ENCODE measurements around the gene FOXP1. TPM values are rescaled to one million over a fixed set of nuclear protein-coding genes. Genes with fewer than 3 reads are reported as not detected.

Gene FOXP1
- total and polyA plus RNA-seq, 9 of the 15 experiments (the other 6 are each of a cell fraction or from before 2014, with no cell fraction given) = 7.7 to 34.5 (median 13.7) TPM

GRCh38 chr3:71351403-71352149, 232.0 kb downstream of the FOXP1 start:
- Histone ChIP-seq H3K27ac (ENCODE audit: extremely low read depth, low read depth, low read length) (no peak overlapping the region), H3K9ac (ENCODE audit: insufficient read depth in 1 of 2, low read depth in 2 of 2, low read length in 2 of 2) (no peak overlapping the region), H3K9me3 (replicated peaks; ENCODE audit: control insufficient read depth, insufficient read depth, low read depth, low read length) (no peaks in the 10 kb centered on the region), H3K9me1 (ENCODE audit: control insufficient read depth, insufficient read depth, low read length) (no peaks in the 10 kb centered on the region), H3K36me3 (ENCODE audit: control insufficient read depth, insufficient read depth, low read length) (no peaks in the 10 kb centered on the region), H3K4me3 (no peak overlapping the region), H3K4me2 (ENCODE audit: insufficient read depth, low read length) (no peak overlapping the region), H2AFZ (ENCODE audit: low read depth, low read length) (no peak overlapping the region), H4K20me1 (replicated peaks; ENCODE audit: control insufficient read depth, insufficient read depth, low read length) (no peaks in the 10 kb centered on the region), H3K4me1 (replicated peaks in 1 of 2; ENCODE audit: control insufficient read depth in 2 of 2, insufficient read depth in 2 of 2, low read length in 2 of 2) (no peaks in the 10 kb centered on the region; a peak in 1 of 5 replicates), H3K27me3 (ENCODE audit: control insufficient read depth in 2 of 2, insufficient read depth in 2 of 2, low read length in 2 of 2) (no peaks in the 10 kb centered on the region), H3K79me2 (ENCODE audit: control insufficient read depth, insufficient read depth, low read length) (no peaks in the 10 kb centered on the region)
- FAIRE-seq (no peak), DNase-seq (ENCODE audit: extremely low read depth in 1 of 4, low spot score in 3 of 4) (no peak), ATAC-seq (no peak)
- 67% methylated on average over 2 of the region's 4 CpGs for WGBS (ENCODE audit: insufficient coverage, low coverage, missing lambda C conversion rate)
- POLR2A ChIA-PET = interaction anchor here (1.7 kb wide), 1 partner anchor 8 kb away, joined by 5 read pairs; no protein-coding TSS in a partner anchor
- in situ Hi-C loops (cut with MboI) (no loop called here), intact Hi-C loops (cut with micrococcal nuclease) (no loop called here)
- no TSS peak for BruUV-seq (replicated peaks)
- 0 out of 2 replicates have a peak, but pooled peaks have one; percentile 24 for TF ChIP-seq CEBPB (tag; IDR thresholded peaks at IDR 0.05)
- TF ChIP-seq TCFL5 (CRISPR knock-in tag; conservative IDR thresholded peaks at IDR 0.05) = no peak
- TF ChIP-seq ZNF174 (CRISPR knock-in tag; IDR thresholded peaks at IDR 0.05) = no peak
- CTCF ChIA-PET (ENCODE audit: low intra/inter-chr PET ratio) = no interaction called here

GRCh38 chr3:71350998-71351397, 232.5 kb downstream of the FOXP1 start:
- WGBS (ENCODE audit: insufficient coverage, low coverage, missing lambda C conversion rate) = 90% methylated on average over 4 of the region's 4 CpGs
- no peaks in the 10 kb centered on the region; a peak in 1 of 5 replicates for H3K4me1 ChIP-seq (replicated peaks in 1 of 2; ENCODE audit: control insufficient read depth in 2 of 2, insufficient read depth in 2 of 2, low read length in 2 of 2)
- TF ChIP-seq CBFA2T2 (conservative IDR thresholded peaks at IDR 0.05) (no peak), COPS2 (conservative IDR thresholded peaks at IDR 0.05) (no peak), ZNF395 (CRISPR knock-in tag; IDR thresholded peaks at IDR 0.05) (no peak), DEAF1 (CRISPR knock-in tag; IDR thresholded peaks at IDR 0.05) (no peak), HSF4 (CRISPR knock-in tag; IDR thresholded peaks at IDR 0.05; ENCODE audit: borderline replicate concordance) (no peak), MCM7 (IDR thresholded peaks at IDR 0.05) (no peak), RNF2 (IDR thresholded peaks at IDR 0.05) (no peak), CSDE1 (IDR thresholded peaks at IDR 0.05) (no peak), DACH1 (IDR thresholded peaks at IDR 0.05; ENCODE audit: partially characterized antibody) (no peak), WHSC1 (IDR thresholded peaks at IDR 0.05; ENCODE audit: low read length) (no peak)

More at GRCh38 chr3:71350998-71351397, 232.5 kb downstream of the FOXP1 start:
- Histone ChIP-seq H3K4me2 (ENCODE audit: insufficient read depth, low read length) (no peak overlapping the region), H3K9ac (ENCODE audit: insufficient read depth in 1 of 2, low read depth in 2 of 2, low read length in 2 of 2) (no peak overlapping the region), H3K27me3 (ENCODE audit: control insufficient read depth in 2 of 2, insufficient read depth in 2 of 2, low read length in 2 of 2) (no peaks in the 10 kb centered on the region), H3K9me3 (replicated peaks; ENCODE audit: control insufficient read depth, insufficient read depth, low read depth, low read length) (no peaks in the 10 kb centered on the region), H3K79me2 (ENCODE audit: control insufficient read depth, insufficient read depth, low read length) (no peaks in the 10 kb centered on the region), H3K27ac (ENCODE audit: extremely low read depth, low read depth, low read length) (no peak overlapping the region), H3K36me3 (ENCODE audit: control insufficient read depth, insufficient read depth, low read length) (no peaks in the 10 kb centered on the region), H3K9me1 (ENCODE audit: control insufficient read depth, insufficient read depth, low read length) (no peaks in the 10 kb centered on the region), H4K20me1 (replicated peaks; ENCODE audit: control insufficient read depth, insufficient read depth, low read length) (no peaks in the 10 kb centered on the region), H2AFZ (ENCODE audit: low read depth, low read length) (no peak overlapping the region), H3K4me3 (no peak overlapping the region)
- no TSS peak for BruUV-seq (replicated peaks)
- FAIRE-seq (no peak), DNase-seq (ENCODE audit: extremely low read depth in 1 of 4, low spot score in 3 of 4) (no peak), ATAC-seq (no peak)
- ChIA-PET POLR2A (interaction anchor here (0.7 to 1.7 kb wide), 2 partner anchors 9 to 22 kb away, joined by 3 to 5 read pairs; no protein-coding TSS in a partner anchor), CTCF (ENCODE audit: low intra/inter-chr PET ratio) (no interaction called here)
- in situ Hi-C loops (cut with MboI) = no loop called here
- intact Hi-C loops (cut with micrococcal nuclease) = no loop called here
